Endothelial cell of umbilical vein (primary cell): ENCODE data around the gene NATD1. TPM values are rescaled to one million over a fixed set of nuclear protein-coding genes. Genes with fewer than 3 reads are reported as not detected.

Experiments
- BruUV-seq: library from RNA; stranded (reverse); fragments of 400-500 nt; replicated peaks from 2 replicates; lab custom pipeline; 2021; lab: Mats Ljungman, UMichigan
- CTCF ChIA-PET: fragments of 300-600, 350-600 bp; sonication (Branson Sonifier 250); formaldehyde crosslinking; loops from one replicate; lab custom pipeline; 2021; ENCODE audit warnings: antibody characterized with exemption, inconsistent platforms; lab: Charles Lee
- POLR2A ChIA-PET: fragments of 300-600, 350-600 bp; sonication (Branson Sonifier 250); formaldehyde crosslinking; loops from one replicate; lab custom pipeline; 2021; ENCODE audit warnings: antibody characterized with exemption, inconsistent platforms; lab: Charles Lee
- DNase-seq: peaks from one replicate; pipeline ENCODE4 v3.0.0-alpha.2; 2011; ENCODE audit warnings: low read depth, low spot score
- FAIRE-seq: peaks from 2 replicates; lab custom pipeline; 2011; peaks lifted over from hg19 to GRCh38; lab: Jason Lieb, UNC
- H2AFZ ChIP-seq: 2 replicates; pipeline ENCODE4 v1.6.0; 2012; ENCODE audit warnings: low read depth, low read length, control low read depth, inconsistent platforms
- H3K27ac ChIP-seq: 2 replicates; pipeline ENCODE4 v1.5.1; 2011; ENCODE audit warnings: low read depth, mild to moderate bottlenecking, control low read depth, low read length, moderate library complexity; ENCODE audit not compliant: insufficient read depth
- H3K27me3 ChIP-seq, 2 experiments: 2 replicates each; pipeline versions ENCODE4 v1.6.0 to v1.6.1; 2011; ENCODE audit warnings: low read length in 2 of 2, mixed read lengths in 1 of 2; ENCODE audit not compliant: control insufficient read depth in 2 of 2, insufficient read depth in 2 of 2
- H3K36me3 ChIP-seq, 2 experiments: 2 replicates in 1 of 2; 3 replicates in 1 of 2; pipeline ENCODE4 v1.5.1; 2011; ENCODE audit warnings: low read length in 2 of 2, mild to moderate bottlenecking in 1 of 2, moderate library complexity in 1 of 2; ENCODE audit not compliant: control insufficient read depth in 2 of 2, insufficient read depth in 2 of 2; ENCODE audit errors: extremely low read depth in 1 of 2
- H3K4me1 ChIP-seq: 3 replicates; pipeline ENCODE4 v1.5.1; 2011; ENCODE audit warnings: mild to moderate bottlenecking, low read length; ENCODE audit not compliant: control insufficient read depth, insufficient read depth; ENCODE audit errors: extremely low read depth
- H3K4me2 ChIP-seq: 2 replicates; pipeline ENCODE4 v1.6.1; 2011; ENCODE audit warnings: low read length, control low read depth, mixed read lengths; ENCODE audit not compliant: insufficient read depth
- H3K4me3 ChIP-seq, 3 experiments: fragments of 200-600 bp in 1 of 3; sonication (generic), shearing (Covaris generic) in 1 of 3; replicated peaks in 1 of 3; 2 replicates each; pipeline ENCODE4 v1.5.1; 2011 to 2016; ENCODE audit warnings: control low read depth in 3 of 3, low read length in 3 of 3, mild to moderate bottlenecking in 2 of 3, inconsistent platforms in 1 of 3, low read depth in 1 of 3, moderate library complexity in 1 of 3; ENCODE audit not compliant: insufficient read depth in 1 of 3
- H3K79me2 ChIP-seq: 2 replicates; pipeline ENCODE4 v1.6.0; 2012; ENCODE audit warnings: low read length, inconsistent platforms; ENCODE audit not compliant: control insufficient read depth, insufficient read depth
- H3K9ac ChIP-seq: replicated peaks from 2 replicates; pipeline ENCODE3; 2011; ENCODE audit warnings: low read length, control low read depth; ENCODE audit not compliant: insufficient read depth; ENCODE audit errors: extremely low read depth
- H3K9me1 ChIP-seq: replicated peaks from 3 replicates; pipeline ENCODE4 v1.6.0; 2011; ENCODE audit warnings: mild to moderate bottlenecking, low read length; ENCODE audit not compliant: control insufficient read depth, insufficient read depth; ENCODE audit errors: extremely low read depth
- H3K9me3 ChIP-seq: replicated peaks from 2 replicates; pipeline ENCODE4 v1.5.1; 2012; ENCODE audit warnings: low read length, inconsistent platforms; ENCODE audit not compliant: control insufficient read depth, insufficient read depth
- H4K20me1 ChIP-seq: replicated peaks from 2 replicates; pipeline ENCODE3; 2011; ENCODE audit warnings: mild to moderate bottlenecking, low read length; ENCODE audit not compliant: control insufficient read depth, insufficient read depth; ENCODE audit errors: extremely low read depth
- EZH2 ChIP-seq: IDR thresholded peaks from 2 replicates; pipeline ENCODE4 v1.6.1; 2012; ENCODE audit warnings: borderline replicate concordance, low read depth, mild to moderate bottlenecking, moderate library complexity, low read length, inconsistent platforms; ENCODE audit not compliant: severe bottlenecking
- FOS ChIP-seq: IDR thresholded peaks from 2 replicates; pipeline ENCODE4 v1.6.1; 2011; ENCODE audit warnings: mild to moderate bottlenecking, low read length, moderate library complexity, borderline replicate concordance; ENCODE audit not compliant: insufficient read depth
- GATA2 ChIP-seq: IDR thresholded peaks from 2 replicates; pipeline ENCODE4 v1.7.0; 2011; ENCODE audit warnings: low read depth, mild to moderate bottlenecking, moderate library complexity, mixed read lengths, low read length; ENCODE audit not compliant: insufficient read length, insufficient read depth
- JUN ChIP-seq: IDR thresholded peaks from 2 replicates; pipeline ENCODE4 v1.6.1; 2011; ENCODE audit warnings: borderline replicate concordance, low read depth; ENCODE audit not compliant: insufficient read length, insufficient read depth
- MAX ChIP-seq: IDR thresholded peaks from 2 replicates; pipeline ENCODE4 v1.6.1; 2011; ENCODE audit not compliant: insufficient read depth, insufficient read length
- MYC ChIP-seq: IDR thresholded peaks from one replicate; pipeline ENCODE4 v1.6.1; 2011; ENCODE audit warnings: mild to moderate bottlenecking, low read depth, low read length
- POLR2A ChIP-seq: IDR thresholded peaks from 2 replicates; pipeline ENCODE4 v1.6.1; 2012; ENCODE audit warnings: low read depth, mild to moderate bottlenecking, control low read depth, low read length
- POLR2AphosphoS5 ChIP-seq: IDR thresholded peaks from 2 replicates; pipeline ENCODE4 v1.6.1; 2012; ENCODE audit warnings: low read depth, mild to moderate bottlenecking, control low read depth, low read length, moderate library complexity; ENCODE audit not compliant: insufficient read depth
- dilution Hi-C: fragments of 300-500 bp; cut with MboI; formaldehyde crosslinking; loops from one replicate; pipeline ENCODE4 v1.15.0; 2019; ENCODE audit warnings: low sequenced_read_pairs; ENCODE audit not compliant: extremely low pct_ligation_motif_present
- intact Hi-C: fragments of 100-400 bp; cut with micrococcal nuclease; formaldehyde crosslinking; loops from one replicate; pipeline ENCODE4 v1.10.0; 2022
- polyA plus RNA-seq, 4 experiments: library from polyadenylated mRNA; depleted of rRNA in 3 of 4; stranded (reverse) in 3 of 4; unstranded in 1 of 4; fragments of >200 nt; gene quantifications; 2 replicates each; pipeline versions ENCODE4 v1.2.1 to v1.2.3, GENCODE V29; 2011 to 2012; ENCODE audit warnings: missing spikeins in 1 of 4
- total RNA-seq: library from RNA; stranded (reverse); gene quantifications from 2 replicates; pipeline ENCODE4 v1.2.3, GENCODE V29; 2021
- TF ChIP-seq, protein P1 (sequence below), 2 donors: IDR thresholded peaks; 1 replicate in 1 of 2; 2 replicates in 1 of 2; pipeline ENCODE4 v1.5.1; 2011; ENCODE audit warnings: low read length in 2 of 2, mild to moderate bottlenecking in 2 of 2, moderate library complexity in 2 of 2, control low read depth in 1 of 2, inconsistent platforms in 1 of 2, low read depth in 1 of 2; ENCODE audit not compliant: insufficient read depth in 1 of 2; ENCODE audit errors: extremely low read depth in 1 of 2

Gene NATD1
- total and polyA plus RNA-seq, 2 donors (not counting 3 experiments of a cell fraction or from before 2014, with no cell fraction given): 7.0 to 7.2 TPM

DNA sequence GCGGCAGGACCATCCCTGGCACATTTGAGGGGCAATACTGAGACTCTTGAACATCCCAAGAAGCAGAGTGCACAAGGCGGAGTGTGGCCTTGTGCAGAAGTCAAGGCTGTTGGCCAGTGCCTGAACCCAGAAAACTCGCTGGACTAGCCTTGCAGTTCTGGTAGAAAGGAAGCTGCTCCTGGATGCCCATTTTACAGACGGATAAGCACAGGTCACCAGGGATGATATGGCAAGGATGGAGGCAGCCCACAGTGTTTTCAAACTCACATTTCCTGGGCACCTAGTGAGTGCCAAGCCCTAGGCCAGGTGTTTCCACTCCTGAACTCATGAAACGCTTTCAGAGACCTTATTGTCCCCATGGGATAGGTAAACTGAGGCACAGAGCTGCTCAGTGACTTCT is 29.6 kb upstream of the NATD1 start:
- no peak overlapping the region for H2AFZ ChIP-seq
- FAIRE-seq (no peak), DNase-seq (no peak)
- dilution Hi-C loops (no loop called here), intact Hi-C loops (no loop called here)
- H3K27me3 ChIP-seq: no peaks in the 10 kb centered on the region
- no peak overlapping the region for H3K4me2 ChIP-seq
- no peak for TF ChIP-seq POLR2A
- no peak for TF ChIP-seq MAX
- TF ChIP-seq EZH2: no peak
- TF ChIP-seq, protein P1, sequence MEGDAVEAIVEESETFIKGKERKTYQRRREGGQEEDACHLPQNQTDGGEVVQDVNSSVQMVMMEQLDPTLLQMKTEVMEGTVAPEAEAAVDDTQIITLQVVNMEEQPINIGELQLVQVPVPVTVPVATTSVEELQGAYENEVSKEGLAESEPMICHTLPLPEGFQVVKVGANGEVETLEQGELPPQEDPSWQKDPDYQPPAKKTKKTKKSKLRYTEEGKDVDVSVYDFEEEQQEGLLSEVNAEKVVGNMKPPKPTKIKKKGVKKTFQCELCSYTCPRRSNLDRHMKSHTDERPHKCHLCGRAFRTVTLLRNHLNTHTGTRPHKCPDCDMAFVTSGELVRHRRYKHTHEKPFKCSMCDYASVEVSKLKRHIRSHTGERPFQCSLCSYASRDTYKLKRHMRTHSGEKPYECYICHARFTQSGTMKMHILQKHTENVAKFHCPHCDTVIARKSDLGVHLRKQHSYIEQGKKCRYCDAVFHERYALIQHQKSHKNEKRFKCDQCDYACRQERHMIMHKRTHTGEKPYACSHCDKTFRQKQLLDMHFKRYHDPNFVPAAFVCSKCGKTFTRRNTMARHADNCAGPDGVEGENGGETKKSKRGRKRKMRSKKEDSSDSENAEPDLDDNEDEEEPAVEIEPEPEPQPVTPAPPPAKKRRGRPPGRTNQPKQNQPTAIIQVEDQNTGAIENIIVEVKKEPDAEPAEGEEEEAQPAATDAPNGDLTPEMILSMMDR (IDR thresholded peaks at IDR 0.05; ENCODE audit: extremely low read depth in 1 of 2, insufficient read depth in 1 of 2, low read depth in 1 of 2, low read length in 2 of 2): no peak
- TF ChIP-seq GATA2: no peak
- TF ChIP-seq POLR2AphosphoS5: no peak
- no peak for TF ChIP-seq FOS
- TF ChIP-seq MYC: no peak
- TF ChIP-seq JUN: no peak
- no peak overlapping the region for H3K4me3 ChIP-seq
- H4K20me1 ChIP-seq: no peaks in the 10 kb centered on the region
- no peaks in the 10 kb centered on the region for H3K36me3 ChIP-seq
- no peak overlapping the region for H3K9ac ChIP-seq
- H3K4me1 ChIP-seq: peaks cover 40% of the 10 kb centered on the region
- H3K9me3 ChIP-seq: no peaks in the 10 kb centered on the region
- H3K79me2 ChIP-seq: peaks cover 26% of the 10 kb centered on the region
- H3K9me1 ChIP-seq: no peaks in the 10 kb centered on the region
- POLR2A ChIA-PET: no interaction called here
- no TSS peak for BruUV-seq
- CTCF ChIA-PET: interaction anchor here (1.0 to 9.0 kb wide), 3 partner anchors 9 to 230 kb away, joined by 6 to 71 read pairs (median 68); no protein-coding TSS in a partner anchor
- H3K27ac ChIP-seq: peak overlapping the region; percentile 21
